K562 (cell line): Measurements from ENCODE around the gene EIF2S2.

Experiments
- CCAR2 ChIP-seq: fragments of 200-400 bp; formaldehyde crosslinking; IDR thresholded peaks from 2 replicates; pipeline ENCODE4 v1.6.1; 2017; ENCODE audit warnings: mild to moderate bottlenecking, low read depth, low read length
- CHD2 ChIP-seq: IDR thresholded peaks from 2 replicates; pipeline ENCODE4 v1.6.1; 2011; ENCODE audit warnings: low read depth, low read length
- CTCF ChIP-seq, 3 experiments: IDR thresholded peaks in 2 of 3; conservative IDR thresholded peaks in 1 of 3; 2 replicates each; pipeline ENCODE4 v1.5.1; 2011 to 2012; ENCODE audit warnings: low read length in 3 of 3, mild to moderate bottlenecking in 3 of 3, control low read depth in 2 of 3, improper control_type of control experiment in 1 of 3, inconsistent platforms in 1 of 3, low read depth in 1 of 3, mixed read lengths in 1 of 3, moderate library complexity in 1 of 3; ENCODE audit not compliant: insufficient read depth in 2 of 3
- FOXJ3 ChIP-seq: sonication (generic); formaldehyde crosslinking; IDR thresholded peaks from 2 replicates; pipeline ENCODE4 v1.4.0; 2020; ENCODE audit warnings: mild to moderate bottlenecking, missing genetic modification reagents
- FOXO4 ChIP-seq: fragments of 450-650 bp; formaldehyde crosslinking; IDR thresholded peaks from 2 replicates; pipeline ENCODE4 v1.4.0; 2020; ENCODE audit warnings: mild to moderate bottlenecking, moderate library complexity
- MAZ ChIP-seq, 2 experiments: fragments of 450-650 bp in 1 of 2; sonication (generic) in 1 of 2; formaldehyde crosslinking; IDR thresholded peaks in 1 of 2; conservative IDR thresholded peaks in 1 of 2; 2 replicates each; pipeline versions ENCODE4 v1.4.0 to v1.5.0; 2020; ENCODE audit warnings: mild to moderate bottlenecking in 1 of 2, missing genetic modification reagents in 1 of 2
- MXD1 ChIP-seq: fragments of 250-450 bp; sonication (Bioruptor Pico); IDR thresholded peaks from 2 replicates; pipeline ENCODE4 v1.8.0; 2021; ENCODE audit warnings: borderline replicate concordance, mild to moderate bottlenecking, moderate library complexity; ENCODE audit not compliant: poor library complexity, severe bottlenecking
- POLR2A ChIP-seq: fragments of 450-650 bp; conservative IDR thresholded peaks from 2 replicates; pipeline ENCODE4 v1.6.1; 2016
- ZBTB11 ChIP-seq, 3 experiments: fragments of 200-800 bp in 1 of 3; fragments of 250-450 bp in 1 of 3; fragments of 450-650 bp in 1 of 3; sonication (Bioruptor Pico) in 1 of 3; sonication (Bioruptor generic) in 1 of 3; formaldehyde crosslinking in 1 of 3; IDR thresholded peaks; 2 replicates each; pipeline versions ENCODE4 v1.6.1 to v1.8.0; 2016 to 2022; ENCODE audit warnings: mild to moderate bottlenecking in 2 of 3, missing genetic modification characterization in 2 of 3, missing compliant biosample characterization in 1 of 3, moderate library complexity in 1 of 3
- ZNF232 ChIP-seq: sonication (generic); formaldehyde crosslinking; IDR thresholded peaks from 2 replicates; pipeline ENCODE4 v1.8.0; 2022; ENCODE audit warnings: mild to moderate bottlenecking, missing genetic modification reagents
- ZNF384 ChIP-seq: IDR thresholded peaks from 2 replicates; pipeline ENCODE4 v1.6.1; 2012; ENCODE audit warnings: low read depth, low read length, improper control_type of control experiment
- ZNF436 ChIP-seq: fragments of 250-450, 450-650 bp; sonication (Bioruptor Pico); formaldehyde crosslinking; IDR thresholded peaks from 2 replicates; pipeline ENCODE4 v1.7.0; 2020; ENCODE audit warnings: mild to moderate bottlenecking
- ZNF449 ChIP-seq: fragments of 250-450 bp; sonication (Bioruptor Pico); IDR thresholded peaks from 2 replicates; pipeline ENCODE4 v1.8.0; 2022; ENCODE audit warnings: moderate library complexity, mild to moderate bottlenecking, inconsistent platforms
- ZNF668 ChIP-seq: fragments of 250-450 bp; sonication (Bioruptor Pico); IDR thresholded peaks from 2 replicates; pipeline ENCODE4 v1.8.0; 2022; ENCODE audit warnings: mild to moderate bottlenecking, inconsistent platforms

- TF ChIP-seq ZBTB11 (CRISPR knock-in tag; IDR thresholded peaks at IDR 0.05) (no peak), ZNF436 (CRISPR knock-in tag) (no peak), ZNF449 (CRISPR knock-in tag) (no peak), CTCF (IDR thresholded peaks at IDR 0.05 in 2 of 3, conservative IDR thresholded peaks at IDR 0.05 in 1 of 3; ENCODE audit: insufficient read depth in 2 of 3, low read depth in 1 of 3, low read length in 3 of 3) (no peak), ZNF384 (no peak), CCAR2 (no peak), MAZ (CRISPR knock-in tag; conservative IDR thresholded peaks at IDR 0.05 in 1 of 2, IDR thresholded peaks at IDR 0.05 in 1 of 2) (no peak), FOXO4 (CRISPR knock-in tag) (no peak), POLR2A (no peak), FOXJ3 (no peak), ZNF232 (CRISPR knock-in tag) (no peak), ZNF668 (CRISPR knock-in tag) (no peak), CHD2 (no peak), MXD1 (CRISPR knock-in tag) (no peak)
Measured at GRCh38 chr20:34041226-34041625, 70.8 kb downstream of the EIF2S2 start.
